Measurements from ENCODE around the gene ADGRG4. TPM values are rescaled to one million over a fixed set of nuclear protein-coding genes. Genes with fewer than 3 reads are reported as not detected.
"Not testable (repeated sequence)": the region's sequence is repeated elsewhere in the genome, so short reads cannot be mapped to it uniquely, and the experiment has no call there.

Gene ADGRG4
- total and polyA plus RNA-seq, 5 donors from 2014 or later: not detected

- Mint-ChIP-seq H3K27ac (no peak overlapping the region), H3K36me3 (no peaks in the 10 kb centered on the region), H3K4me3 (no peak overlapping the region), H3K4me1 (no peaks in the 10 kb centered on the region), H3K9me3 (peaks cover 0 to 3% (median 0%) of the 10 kb centered on the region in 7 donors), H3K27me3 (no peaks in the 10 kb centered on the region)
- H3K4me1 ChIP-seq (ENCODE audit: control insufficient read depth, insufficient read depth, low read length, poor library complexity, severe bottlenecking): no peaks in the 10 kb centered on the region
- no peak overlapping the region for H3K4me3 ChIP-seq (ENCODE audit: low read depth, low read length)
- no peaks in the 10 kb centered on the region for H3K36me3 ChIP-seq (ENCODE audit: control insufficient read depth, insufficient read depth, low read length)
- H3K27me3 ChIP-seq (ENCODE audit: control insufficient read depth, insufficient read depth, low read length): no peaks in the 10 kb centered on the region
- no peak for DNase-seq
- no peak overlapping the region for H3K27ac ChIP-seq (ENCODE audit: insufficient read depth, low read length, poor library complexity, severe bottlenecking)
- no peak for ATAC-seq (ENCODE audit: low read depth in 2 of 2)
- H3K9me3 ChIP-seq (ENCODE audit: control insufficient read depth in 2 of 2, low read length in 2 of 2): no peaks in the 10 kb centered on the region
Observed at GRCh38 chrX:136437774-136438173, 137.0 kb downstream of the ADGRG4 start.

DNA sequence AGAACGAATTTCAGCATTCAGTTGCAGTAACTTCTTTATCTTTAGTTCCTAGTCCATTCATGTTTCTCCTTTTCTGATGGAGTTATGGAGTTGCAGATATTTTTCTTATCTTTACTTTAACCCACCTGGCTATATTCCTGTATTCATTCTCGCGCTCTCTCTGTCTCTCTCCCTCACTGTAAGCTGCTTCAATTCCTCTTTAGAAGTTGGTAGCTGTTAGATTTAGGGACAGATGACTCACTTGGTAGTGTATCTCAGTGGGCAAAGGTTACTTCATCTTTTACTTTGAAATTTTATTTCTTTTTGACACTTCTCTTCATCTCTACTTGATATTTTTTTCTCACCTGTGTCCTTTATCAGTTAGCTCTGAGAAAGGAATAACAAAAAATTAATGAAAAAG lies 137.4 kb downstream of the ADGRG4 start:
- no peaks in the 10 kb centered on the region for H3K4me1 ChIP-seq (ENCODE audit: control insufficient read depth, insufficient read depth, low read length, poor library complexity, severe bottlenecking)
- H3K27me3 Mint-ChIP-seq: no peaks in the 10 kb centered on the region
- no peak for DNase-seq
- no peak for ATAC-seq (ENCODE audit: low read depth in 2 of 2)
- H3K4me3 ChIP-seq (ENCODE audit: low read depth, low read length): no peak overlapping the region
- no peaks in the 10 kb centered on the region for H3K4me1 Mint-ChIP-seq
- H3K36me3 ChIP-seq (ENCODE audit: control insufficient read depth, insufficient read depth, low read length): no peaks in the 10 kb centered on the region
- H3K4me3 Mint-ChIP-seq: no peak overlapping the region
- no peak overlapping the region for H3K27ac ChIP-seq (ENCODE audit: insufficient read depth, low read length, poor library complexity, severe bottlenecking)
- no peaks in the 10 kb centered on the region for H3K27me3 ChIP-seq (ENCODE audit: control insufficient read depth, insufficient read depth, low read length)
- no peaks in the 10 kb centered on the region for H3K36me3 Mint-ChIP-seq
- peaks cover 0 to 3% (median 0%) of the 10 kb centered on the region in 7 donors for H3K9me3 Mint-ChIP-seq
- no peaks in the 10 kb centered on the region for H3K9me3 ChIP-seq (ENCODE audit: control insufficient read depth in 2 of 2, low read length in 2 of 2)
- no peak overlapping the region for H3K27ac Mint-ChIP-seq

- H3K36me3 Mint-ChIP-seq; DNase-seq; H3K4me1 ChIP-seq (ENCODE audit: control insufficient read depth, insufficient read depth, low read length, poor library complexity, severe bottlenecking); H3K4me3 ChIP-seq (ENCODE audit: low read depth, low read length); H3K9me3 Mint-ChIP-seq; H3K27me3 ChIP-seq (ENCODE audit: control insufficient read depth, insufficient read depth, low read length); H3K4me1 Mint-ChIP-seq; H3K36me3 ChIP-seq (ENCODE audit: control insufficient read depth, insufficient read depth, low read length); ATAC-seq (ENCODE audit: low read depth in 2 of 2); H3K4me3 Mint-ChIP-seq; H3K27me3 Mint-ChIP-seq; H3K9me3 ChIP-seq (ENCODE audit: control insufficient read depth in 2 of 2, low read length in 2 of 2); H3K27ac ChIP-seq (ENCODE audit: insufficient read depth, low read length, poor library complexity, severe bottlenecking); H3K27ac Mint-ChIP-seq: not testable (repeated sequence)
Observed at GRCh38 chrX:136445674-136446073, 144.9 kb downstream of the ADGRG4 start.

DNA sequence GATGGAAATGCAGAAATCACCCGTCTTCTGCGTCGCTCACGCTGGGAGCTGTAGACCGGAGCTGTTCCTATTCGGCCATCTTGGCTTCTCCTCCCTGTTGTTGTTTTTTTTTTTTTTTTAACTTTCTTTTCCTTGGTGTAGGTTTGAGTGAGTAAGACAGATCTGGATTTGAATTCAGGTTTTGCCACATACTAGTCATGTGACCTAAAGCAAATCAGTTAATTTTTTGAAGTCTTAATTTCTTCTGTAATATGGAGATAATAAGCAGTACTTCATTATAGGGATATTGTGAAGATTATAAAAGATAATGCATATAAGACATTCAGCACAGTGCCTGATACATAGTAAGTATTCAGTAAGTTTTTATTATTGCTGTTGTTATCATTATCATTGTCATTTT lies 145.4 kb downstream of the ADGRG4 start:
- no peaks in the 10 kb centered on the region for H3K9me3 Mint-ChIP-seq
- no peaks in the 10 kb centered on the region for H3K36me3 ChIP-seq (ENCODE audit: control insufficient read depth, insufficient read depth, low read length)
- no peak for ATAC-seq (ENCODE audit: low read depth in 2 of 2)

GRCh38 chrX:136447308-136447707 lies 146.5 kb downstream of the ADGRG4 start:
- no peak for ATAC-seq (ENCODE audit: low read depth in 2 of 2)
- Mint-ChIP-seq H3K27me3 (no peaks in the 10 kb centered on the region), H3K27ac (no peak overlapping the region), H3K4me3 (no peak overlapping the region), H3K36me3 (no peaks in the 10 kb centered on the region), H3K9me3 (no peaks in the 10 kb centered on the region), H3K4me1 (no peaks in the 10 kb centered on the region)
- H3K4me3 ChIP-seq (ENCODE audit: low read depth, low read length): no peak overlapping the region
- H3K36me3 ChIP-seq (ENCODE audit: control insufficient read depth, insufficient read depth, low read length): no peaks in the 10 kb centered on the region
- no peaks in the 10 kb centered on the region for H3K9me3 ChIP-seq (ENCODE audit: control insufficient read depth in 2 of 2, low read length in 2 of 2)
- no peaks in the 10 kb centered on the region for H3K4me1 ChIP-seq (ENCODE audit: control insufficient read depth, insufficient read depth, low read length, poor library complexity, severe bottlenecking)
- no peak for DNase-seq
- no peak overlapping the region for H3K27ac ChIP-seq (ENCODE audit: insufficient read depth, low read length, poor library complexity, severe bottlenecking)
- H3K27me3 ChIP-seq (ENCODE audit: control insufficient read depth, insufficient read depth, low read length): no peaks in the 10 kb centered on the region

More for the DNA sequence above, 145.4 kb downstream of the ADGRG4 start:
- H3K4me1 Mint-ChIP-seq: no peaks in the 10 kb centered on the region
- H3K4me1 ChIP-seq (ENCODE audit: control insufficient read depth, insufficient read depth, low read length, poor library complexity, severe bottlenecking): no peaks in the 10 kb centered on the region
- no peaks in the 10 kb centered on the region for H3K9me3 ChIP-seq (ENCODE audit: control insufficient read depth in 2 of 2, low read length in 2 of 2)
- no peak overlapping the region for H3K4me3 Mint-ChIP-seq
- H3K27me3 Mint-ChIP-seq: no peaks in the 10 kb centered on the region
- DNase-seq: no peak
- H3K27ac Mint-ChIP-seq: no peak overlapping the region
- no peaks in the 10 kb centered on the region for H3K36me3 Mint-ChIP-seq
- no peaks in the 10 kb centered on the region for H3K27me3 ChIP-seq (ENCODE audit: control insufficient read depth, insufficient read depth, low read length)
- H3K4me3 ChIP-seq (ENCODE audit: low read depth, low read length): no peak overlapping the region
- no peak overlapping the region for H3K27ac ChIP-seq (ENCODE audit: insufficient read depth, low read length, poor library complexity, severe bottlenecking)

DNA sequence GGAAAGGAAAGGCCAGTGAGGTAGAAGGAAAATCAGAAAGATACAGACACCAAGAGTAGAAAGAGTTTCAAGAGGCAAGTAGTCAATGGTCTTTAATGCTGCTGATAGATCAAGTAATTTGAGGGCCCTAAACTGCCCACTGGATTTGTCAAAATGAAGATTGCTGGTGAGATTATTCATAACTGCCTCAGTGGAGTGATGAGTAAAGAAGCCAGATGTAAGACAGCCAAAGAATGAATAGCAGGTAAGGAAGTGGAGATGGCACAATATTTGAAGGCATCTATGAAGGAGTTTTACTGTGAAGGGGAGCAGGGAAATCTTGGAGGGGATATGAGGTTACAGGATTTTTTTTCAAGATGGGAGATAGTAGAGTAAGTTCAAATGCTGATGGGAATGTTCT lies 147.2 kb downstream of the ADGRG4 start:
- H3K36me3 Mint-ChIP-seq: no peaks in the 10 kb centered on the region
- H3K4me1 Mint-ChIP-seq: no peaks in the 10 kb centered on the region
- H3K4me3 Mint-ChIP-seq: no peak overlapping the region
- Histone ChIP-seq H3K9me3 (ENCODE audit: control insufficient read depth in 2 of 2, low read length in 2 of 2) (no peaks in the 10 kb centered on the region), H3K27me3 (ENCODE audit: control insufficient read depth, insufficient read depth, low read length) (no peaks in the 10 kb centered on the region), H3K4me3 (ENCODE audit: low read depth, low read length) (no peak overlapping the region), H3K4me1 (ENCODE audit: control insufficient read depth, insufficient read depth, low read length, poor library complexity, severe bottlenecking) (no peaks in the 10 kb centered on the region), H3K27ac (ENCODE audit: insufficient read depth, low read length, poor library complexity, severe bottlenecking) (no peak overlapping the region), H3K36me3 (ENCODE audit: control insufficient read depth, insufficient read depth, low read length) (no peaks in the 10 kb centered on the region)
- no peaks in the 10 kb centered on the region for H3K9me3 Mint-ChIP-seq
- ATAC-seq (ENCODE audit: low read depth in 2 of 2) (no peak), DNase-seq (no peak)
- H3K27ac Mint-ChIP-seq: no peak overlapping the region
- no peaks in the 10 kb centered on the region for H3K27me3 Mint-ChIP-seq

- Mint-ChIP-seq H3K27ac (no peak overlapping the region), H3K4me1 (no peaks in the 10 kb centered on the region), H3K27me3 (no peaks in the 10 kb centered on the region), H3K9me3 (no peaks in the 10 kb centered on the region), H3K36me3 (no peaks in the 10 kb centered on the region), H3K4me3 (no peak overlapping the region)
- Histone ChIP-seq H3K27ac (ENCODE audit: insufficient read depth, low read length, poor library complexity, severe bottlenecking) (no peak overlapping the region), H3K9me3 (ENCODE audit: control insufficient read depth in 2 of 2, low read length in 2 of 2) (no peaks in the 10 kb centered on the region), H3K27me3 (ENCODE audit: control insufficient read depth, insufficient read depth, low read length) (no peaks in the 10 kb centered on the region), H3K36me3 (ENCODE audit: control insufficient read depth, insufficient read depth, low read length) (no peaks in the 10 kb centered on the region), H3K4me3 (ENCODE audit: low read depth, low read length) (no peak overlapping the region), H3K4me1 (ENCODE audit: control insufficient read depth, insufficient read depth, low read length, poor library complexity, severe bottlenecking) (no peaks in the 10 kb centered on the region)
- ATAC-seq (ENCODE audit: low read depth in 2 of 2) (no peak), DNase-seq (no peak)
Observed at GRCh38 chrX:136450050-136450830, 149.5 kb downstream of the ADGRG4 start.

- H3K4me3 Mint-ChIP-seq: no peak overlapping the region
- H3K36me3 Mint-ChIP-seq: no peaks in the 10 kb centered on the region
- no peak overlapping the region for H3K27ac ChIP-seq (ENCODE audit: insufficient read depth, low read length, poor library complexity, severe bottlenecking)
- H3K9me3 Mint-ChIP-seq: no peaks in the 10 kb centered on the region
- no peaks in the 10 kb centered on the region for H3K27me3 Mint-ChIP-seq
- H3K4me3 ChIP-seq (ENCODE audit: low read depth, low read length): no peak overlapping the region
- no peaks in the 10 kb centered on the region for H3K4me1 ChIP-seq (ENCODE audit: control insufficient read depth, insufficient read depth, low read length, poor library complexity, severe bottlenecking)
- no peak overlapping the region for H3K27ac Mint-ChIP-seq
- no peaks in the 10 kb centered on the region for H3K36me3 ChIP-seq (ENCODE audit: control insufficient read depth, insufficient read depth, low read length)
- no peaks in the 10 kb centered on the region for H3K27me3 ChIP-seq (ENCODE audit: control insufficient read depth, insufficient read depth, low read length)
- ATAC-seq (ENCODE audit: low read depth in 2 of 2): no peak
- no peaks in the 10 kb centered on the region for H3K4me1 Mint-ChIP-seq
- no peaks in the 10 kb centered on the region for H3K9me3 ChIP-seq (ENCODE audit: control insufficient read depth in 2 of 2, low read length in 2 of 2)
- no peak for DNase-seq
Observed at GRCh38 chrX:136452614-136453013, 151.9 kb downstream of the ADGRG4 start.
